ENCODE measurements around the gene NKD1. TPM values are rescaled to one million over a fixed set of nuclear protein-coding genes. Genes with fewer than 3 reads are reported as not detected.

Gene NKD1
- total and polyA plus RNA-seq, 8 donors: 12.5 to 46.9 (median 37.9) TPM

- H3K36me3 ChIP-seq: no peaks in the 10 kb centered on the region
- intact Hi-C loops (cut with DNase I): no loop called here
- no peaks in the 10 kb centered on the region for H3K4me1 ChIP-seq
- H3K4me3 ChIP-seq: no peak overlapping the region
- TF ChIP-seq, protein P1, sequence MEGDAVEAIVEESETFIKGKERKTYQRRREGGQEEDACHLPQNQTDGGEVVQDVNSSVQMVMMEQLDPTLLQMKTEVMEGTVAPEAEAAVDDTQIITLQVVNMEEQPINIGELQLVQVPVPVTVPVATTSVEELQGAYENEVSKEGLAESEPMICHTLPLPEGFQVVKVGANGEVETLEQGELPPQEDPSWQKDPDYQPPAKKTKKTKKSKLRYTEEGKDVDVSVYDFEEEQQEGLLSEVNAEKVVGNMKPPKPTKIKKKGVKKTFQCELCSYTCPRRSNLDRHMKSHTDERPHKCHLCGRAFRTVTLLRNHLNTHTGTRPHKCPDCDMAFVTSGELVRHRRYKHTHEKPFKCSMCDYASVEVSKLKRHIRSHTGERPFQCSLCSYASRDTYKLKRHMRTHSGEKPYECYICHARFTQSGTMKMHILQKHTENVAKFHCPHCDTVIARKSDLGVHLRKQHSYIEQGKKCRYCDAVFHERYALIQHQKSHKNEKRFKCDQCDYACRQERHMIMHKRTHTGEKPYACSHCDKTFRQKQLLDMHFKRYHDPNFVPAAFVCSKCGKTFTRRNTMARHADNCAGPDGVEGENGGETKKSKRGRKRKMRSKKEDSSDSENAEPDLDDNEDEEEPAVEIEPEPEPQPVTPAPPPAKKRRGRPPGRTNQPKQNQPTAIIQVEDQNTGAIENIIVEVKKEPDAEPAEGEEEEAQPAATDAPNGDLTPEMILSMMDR (IDR thresholded peaks at IDR 0.05): no peak
- DNase-seq (no peak), ATAC-seq (no peak)
- H3K27me3 ChIP-seq: peaks cover 0 to 11% of the 10 kb centered on the region in 2 donors
- no peak overlapping the region for H3K27ac ChIP-seq
- H3K9me3 ChIP-seq: peaks cover 0 to 16% of the 10 kb centered on the region in 2 donors
Measured at GRCh38 chr16:50525262-50525661, 22.9 kb upstream of the NKD1 start.

DNA sequence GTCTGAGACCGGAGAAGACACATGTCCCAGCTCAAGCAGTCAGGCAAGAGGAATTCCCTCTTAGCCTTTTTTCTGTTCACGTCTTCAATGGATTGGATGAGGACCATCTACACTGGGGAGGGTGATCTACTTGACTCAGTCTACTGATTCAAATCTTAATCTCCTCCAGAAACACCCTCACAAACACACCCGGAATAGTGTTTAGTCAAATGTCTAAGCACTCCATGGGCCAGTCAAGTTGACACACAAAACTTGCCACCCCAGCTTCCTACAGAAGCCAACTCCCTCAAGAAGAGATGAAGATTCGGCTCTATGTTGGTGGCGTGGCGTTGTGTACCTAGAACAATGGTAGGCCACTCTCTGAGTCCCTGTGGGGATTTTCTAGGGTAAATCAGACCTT lies 22.5 kb upstream of the NKD1 start:
- TF ChIP-seq, protein P1 (IDR thresholded peaks at IDR 0.05): no peak
- Histone ChIP-seq H3K4me3 (no peak overlapping the region), H3K36me3 (no peaks in the 10 kb centered on the region), H3K9me3 (peaks cover 0 to 16% of the 10 kb centered on the region in 2 donors), H3K27me3 (peaks cover 0 to 11% of the 10 kb centered on the region in 2 donors), H3K4me1 (no peaks in the 10 kb centered on the region), H3K27ac (no peak overlapping the region)
- ATAC-seq: no peak
- intact Hi-C loops (cut with DNase I): no loop called here
- no peak for DNase-seq

DNA sequence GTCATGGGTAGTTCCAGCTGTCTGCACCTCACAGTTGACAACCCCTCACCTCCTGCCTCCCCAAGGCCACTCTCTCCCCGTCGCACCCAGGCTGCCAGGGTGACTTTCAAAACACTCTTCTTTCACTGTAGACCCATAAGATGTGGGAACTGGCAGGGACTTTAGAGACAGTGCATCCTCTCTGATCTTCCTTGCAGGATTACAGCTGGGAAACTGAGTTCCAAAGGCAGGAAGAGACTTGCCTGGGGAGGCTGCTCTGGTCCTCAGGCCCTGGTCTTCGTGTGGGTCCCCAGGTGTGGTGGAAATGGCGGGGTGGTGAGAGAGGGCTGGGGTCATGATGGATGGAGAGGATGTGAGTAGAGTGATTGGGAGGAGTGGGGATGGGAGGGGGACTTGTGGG lies 21.9 kb upstream of the NKD1 start:
- DNase-seq: no peak
- Histone ChIP-seq H3K4me3 (no peak overlapping the region), H3K9me3 (peaks cover 0 to 16% of the 10 kb centered on the region in 2 donors), H3K36me3 (no peaks in the 10 kb centered on the region), H3K27ac (no peak overlapping the region), H3K4me1 (no peaks in the 10 kb centered on the region), H3K27me3 (peaks cover 0 to 11% of the 10 kb centered on the region in 2 donors)
- no peak for ATAC-seq
- intact Hi-C loops (cut with DNase I): no loop called here
- TF ChIP-seq, protein P1 (IDR thresholded peaks at IDR 0.05): no peak

GRCh38 chr16:50526796-50527195 lies 21.4 kb upstream of the NKD1 start:
- peaks cover 0 to 5% of the 10 kb centered on the region in 2 donors for H3K27me3 ChIP-seq
- DNase-seq: no peak
- peaks cover 0 to 16% of the 10 kb centered on the region in 2 donors for H3K9me3 ChIP-seq
- ATAC-seq: no peak
- H3K4me3 ChIP-seq: no peak overlapping the region
- TF ChIP-seq, protein P1 (IDR thresholded peaks at IDR 0.05): no peak
- intact Hi-C loops (cut with DNase I): no loop called here
- H3K4me1 ChIP-seq: no peaks in the 10 kb centered on the region
- no peaks in the 10 kb centered on the region for H3K36me3 ChIP-seq
- H3K27ac ChIP-seq: no peak overlapping the region

DNA sequence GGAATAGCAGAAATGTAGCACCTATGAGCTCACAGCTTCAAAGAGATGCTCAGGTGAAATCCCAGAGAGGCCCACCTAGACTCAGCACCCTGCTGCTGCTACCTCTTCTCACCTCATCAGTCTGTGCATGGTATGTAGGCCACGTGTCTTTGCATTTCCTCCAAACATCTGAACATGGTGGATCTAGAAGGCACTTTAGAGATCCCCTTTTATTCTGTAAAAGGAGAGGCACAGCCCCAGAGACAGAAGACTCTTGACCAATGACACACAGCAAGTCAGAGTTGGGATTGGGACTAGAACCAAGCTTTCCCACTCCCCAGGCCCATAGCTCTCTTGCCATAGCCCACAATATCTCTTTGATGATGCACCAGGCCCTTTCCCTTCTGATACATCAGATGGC lies 19.4 kb upstream of the NKD1 start:
- Histone ChIP-seq H3K4me3 (no peak overlapping the region), H3K27me3 (no peaks in the 10 kb centered on the region), H3K9me3 (peaks cover 0 to 16% of the 10 kb centered on the region in 2 donors), H3K4me1 (no peaks in the 10 kb centered on the region), H3K36me3 (no peaks in the 10 kb centered on the region), H3K27ac (no peak overlapping the region)
- ATAC-seq: no peak
- intact Hi-C loops (cut with DNase I): no loop called here
- no peak for DNase-seq
- TF ChIP-seq, protein P1 (IDR thresholded peaks at IDR 0.05): no peak
